IMR-90 (cell line): ENCODE measurements around the gene KIF3A.

ENCODE experiments used
- CTCF ChIP-seq: conservative IDR thresholded peaks from 2 replicates; pipeline ENCODE4 v1.5.1; 2012; ENCODE audit warnings: mild to moderate bottlenecking, low read depth, low read length, improper control_type of control experiment
- ELK1 ChIP-seq: fragments of 150-350 bp; IDR thresholded peaks from 2 replicates; pipeline ENCODE4 v1.6.1; 2016; ENCODE audit warnings: low read depth, mild to moderate bottlenecking, low read length, moderate library complexity, borderline replicate concordance
- FOS ChIP-seq: fragments of 150-350 bp; IDR thresholded peaks from 2 replicates; pipeline ENCODE4 v1.6.1; 2016; ENCODE audit warnings: low read depth, low read length
- MAFK ChIP-seq: IDR thresholded peaks from 2 replicates; pipeline ENCODE4 v1.6.1; 2012; ENCODE audit warnings: low read depth, low read length, improper control_type of control experiment
- MAZ ChIP-seq: IDR thresholded peaks from 2 replicates; pipeline ENCODE4 v1.6.1; 2012; ENCODE audit warnings: low read depth, mild to moderate bottlenecking, low read length, improper control_type of control experiment, moderate library complexity, borderline replicate concordance
- MXI1 ChIP-seq: IDR thresholded peaks from 2 replicates; pipeline ENCODE4 v1.6.1; 2012; ENCODE audit warnings: low read depth, mild to moderate bottlenecking, low read length, moderate library complexity, borderline replicate concordance
- POLR2A ChIP-seq: IDR thresholded peaks from 2 replicates; pipeline ENCODE4 v1.6.1; 2012; ENCODE audit warnings: mild to moderate bottlenecking, low read depth, low read length
- RAD21 ChIP-seq: IDR thresholded peaks from 2 replicates; pipeline ENCODE4 v1.6.1; 2012; ENCODE audit warnings: low read length, improper control_type of control experiment
- RCOR1 ChIP-seq: IDR thresholded peaks from 2 replicates; pipeline ENCODE4 v1.6.1; 2012; ENCODE audit warnings: mild to moderate bottlenecking, low read length, improper control_type of control experiment; ENCODE audit not compliant: insufficient replicate concordance
- SMC3 ChIP-seq: fragments of 150-350 bp; IDR thresholded peaks from 2 replicates; pipeline ENCODE4 v1.6.1; 2016; ENCODE audit warnings: low read depth, mild to moderate bottlenecking, antibody characterized with exemption, low read length, moderate library complexity
- TF ChIP-seq, protein P1 (sequence below): fragments of 150-350 bp; IDR thresholded peaks from 2 replicates; pipeline ENCODE4 v1.6.1; 2017; ENCODE audit warnings: mild to moderate bottlenecking, antibody characterized with exemption, low read length, low read depth

- no peak for TF ChIP-seq POLR2A
- no peak for TF ChIP-seq CTCF
- no peak for TF ChIP-seq RAD21
- no peak for TF ChIP-seq MAZ
- no peak for TF ChIP-seq MXI1
- no peak for TF ChIP-seq ELK1
- TF ChIP-seq SMC3, result no peak
- no peak for TF ChIP-seq MAFK
- TF ChIP-seq FOS, result no peak
- TF ChIP-seq, protein P1, sequence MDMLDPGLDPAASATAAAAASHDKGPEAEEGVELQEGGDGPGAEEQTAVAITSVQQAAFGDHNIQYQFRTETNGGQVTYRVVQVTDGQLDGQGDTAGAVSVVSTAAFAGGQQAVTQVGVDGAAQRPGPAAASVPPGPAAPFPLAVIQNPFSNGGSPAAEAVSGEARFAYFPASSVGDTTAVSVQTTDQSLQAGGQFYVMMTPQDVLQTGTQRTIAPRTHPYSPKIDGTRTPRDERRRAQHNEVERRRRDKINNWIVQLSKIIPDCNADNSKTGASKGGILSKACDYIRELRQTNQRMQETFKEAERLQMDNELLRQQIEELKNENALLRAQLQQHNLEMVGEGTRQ, result no peak
- TF ChIP-seq RCOR1, result no peak
Measured at GRCh38 chr5:132729896-132730295, 7.5 kb downstream of the KIF3A start.
